ACHN (cell line): Measurements from ENCODE around the gene ADSL.
"Not testable (repeated sequence)": the region's sequence is repeated elsewhere in the genome, so short reads cannot be mapped to it uniquely, and the experiment has no call there.

Experiments used
- DNase-seq: peaks from one replicate; pipeline ENCODE4 v3.0.0-alpha.2; 2015
- in situ Hi-C: cut with HindIII; loops from 2 replicates; pipeline ENCODE4 v1.10.0; 2017; ENCODE audit warnings: low sequenced_read_pairs, low pct_ligation_motif_present, low pct_unique_long_range_greater_than_20kb

ADSL gene

DNA sequence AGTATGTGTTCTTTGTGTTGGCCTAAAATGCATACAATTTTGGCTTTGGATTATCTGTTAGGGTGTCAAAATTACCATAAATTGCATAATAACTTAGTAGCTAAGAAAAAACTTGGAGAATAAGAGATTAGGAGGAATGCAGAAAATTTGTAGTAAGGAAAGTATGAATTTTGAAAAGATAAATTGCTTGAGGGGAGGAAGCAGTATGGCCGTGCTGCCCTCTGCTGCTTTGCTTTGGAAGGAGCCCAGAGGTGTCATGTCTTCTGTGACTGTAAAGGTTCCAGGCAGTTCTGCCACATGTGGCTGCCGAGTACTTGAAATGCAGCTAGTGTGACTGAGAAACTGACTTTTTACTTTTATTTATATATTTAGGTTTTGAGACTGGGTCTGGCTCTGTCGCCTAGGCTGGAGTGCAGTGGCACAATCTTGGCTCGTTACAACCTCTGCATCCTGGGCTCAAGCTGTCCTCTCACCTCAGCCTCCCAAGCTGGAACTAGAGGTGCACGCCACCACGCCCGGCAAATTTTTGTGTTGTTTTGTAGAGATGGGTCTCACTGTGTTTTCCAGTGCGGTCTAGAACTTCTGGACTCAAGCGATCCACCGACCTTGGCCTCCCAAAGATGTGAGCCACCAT, 1.8 kb downstream of the ADSL start:
- peak; percentile 48 for DNase-seq
- in situ Hi-C loops: no loop called here

DNA sequence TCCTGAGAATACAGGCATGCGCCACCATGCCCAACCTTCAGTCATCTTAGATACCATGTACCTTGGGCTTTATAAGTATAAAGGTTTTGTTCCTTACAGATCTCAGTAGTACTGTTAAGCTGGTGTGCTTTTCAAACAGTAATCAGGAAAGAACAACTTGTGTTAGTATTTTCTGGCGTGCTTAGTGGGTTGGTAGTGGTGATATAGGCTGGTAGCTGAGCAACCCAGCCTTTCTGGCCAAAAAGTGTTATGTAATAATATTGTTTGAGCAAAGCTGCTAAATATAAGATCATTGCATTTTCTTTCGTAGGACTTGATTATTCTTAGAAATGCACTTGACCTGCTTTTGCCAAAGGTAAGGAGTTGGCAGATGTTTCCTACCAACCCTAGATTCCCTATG, 6.5 kb downstream of the ADSL start:
- in situ Hi-C loops: no loop called here
- DNase-seq: no peak

GRCh38 chr22:40361100-40361499, 14.8 kb downstream of the ADSL start:
- in situ Hi-C loops: no loop called here
- no peak for DNase-seq

DNA sequence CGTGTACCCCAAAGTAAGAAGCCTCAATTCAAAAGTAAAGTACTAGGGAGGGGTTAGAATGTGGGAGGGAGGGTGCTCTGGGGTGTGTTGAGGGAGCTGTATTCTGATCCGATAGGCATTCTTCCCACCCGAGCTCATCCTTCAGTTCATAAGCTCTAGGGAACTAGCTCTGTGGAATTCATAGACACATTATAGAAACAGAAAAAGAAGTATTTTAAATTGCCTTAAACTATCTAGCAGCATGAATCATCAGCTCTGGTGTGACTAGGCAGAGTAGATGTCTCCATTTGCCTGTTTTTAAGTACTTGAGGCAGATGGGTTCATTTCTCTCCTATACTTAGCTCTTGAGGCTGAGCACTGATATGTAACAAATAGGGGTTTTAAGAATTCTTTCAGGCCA, 16.8 kb downstream of the ADSL start:
- in situ Hi-C loops: no loop called here
- no peak for DNase-seq

DNA sequence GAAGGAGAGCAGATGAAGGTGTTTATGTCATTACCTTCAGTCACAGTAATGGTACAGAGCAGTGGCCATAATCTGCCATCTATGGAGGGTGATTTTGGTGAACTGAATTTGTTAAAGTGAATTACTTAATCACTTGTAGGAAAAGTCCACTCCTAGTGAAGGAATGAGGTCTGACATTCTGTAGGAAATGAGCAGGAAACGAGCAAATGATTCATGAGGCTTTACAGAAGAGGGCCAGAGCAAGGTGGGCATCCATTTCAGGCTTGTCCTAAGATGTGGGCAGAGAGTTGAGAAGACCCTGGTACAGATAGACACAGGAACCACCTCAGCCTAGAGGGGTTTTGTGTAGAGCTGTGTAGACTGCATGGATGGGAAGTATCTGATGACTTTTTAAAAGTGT, 18.1 kb downstream of the ADSL start:
- DNase-seq: no peak
- in situ Hi-C loops: no loop called here

DNA sequence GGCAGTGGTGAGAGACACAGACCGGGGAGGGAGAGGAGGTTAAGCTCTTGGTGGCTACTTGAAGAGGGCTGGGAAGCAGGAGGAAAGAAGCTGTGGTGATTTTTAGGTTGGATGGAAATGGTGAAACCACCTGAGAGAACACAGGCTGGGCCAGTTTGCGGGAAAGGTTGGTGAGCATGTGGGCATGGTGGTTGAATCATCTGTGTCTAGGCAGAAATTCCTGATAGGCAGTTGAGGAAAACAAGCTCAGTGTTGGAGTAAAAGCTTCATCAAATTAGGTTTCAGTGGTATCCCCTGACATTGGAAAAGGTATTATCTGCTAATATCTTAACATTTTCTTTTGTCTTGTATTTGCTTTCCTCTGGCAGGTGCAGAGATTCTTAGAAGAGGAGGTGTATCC, 19.8 kb downstream of the ADSL start:
- in situ Hi-C loops: no loop called here
- no peak for DNase-seq

DNA sequence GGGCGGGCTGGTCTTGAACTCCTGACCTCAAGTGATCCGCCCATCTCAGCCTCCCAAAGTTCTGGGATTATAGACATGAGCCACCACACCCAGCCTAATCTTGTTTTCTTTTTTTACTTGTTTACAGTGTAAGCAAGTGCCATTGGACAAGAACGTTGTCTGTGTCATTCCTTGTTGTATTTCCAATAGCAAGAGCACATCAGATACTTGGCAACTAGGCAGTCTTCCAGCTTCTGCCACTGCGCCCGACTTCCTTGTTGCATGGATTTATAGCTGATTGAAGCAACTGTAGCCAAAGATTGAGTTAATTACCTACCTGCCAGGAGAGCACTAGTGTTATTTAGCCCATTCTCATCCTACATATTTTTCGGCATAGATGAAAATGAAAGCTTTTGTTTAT, 21.0 kb downstream of the ADSL start:
- no peak for DNase-seq
- in situ Hi-C loops: no loop called here

GRCh38 chr22:40368016-40368415, 21.7 kb downstream of the ADSL start:
- in situ Hi-C loops: no loop called here
- no peak for DNase-seq

- in situ Hi-C loops: no loop called here
These were observed 22.5 kb downstream of the ADSL start for GRCh38 chr22:40368836-40369235.

GRCh38 chr22:40374567-40374966, 28.3 kb downstream of the ADSL start:
- in situ Hi-C loops: no loop called here
- no peak for DNase-seq

More at GRCh38 chr22:40368836-40369235, 22.5 kb downstream of the ADSL start:
- no peak for DNase-seq

GRCh38 chr22:40376149-40376548, 29.8 kb downstream of the ADSL start:
- in situ Hi-C loops: no loop called here
- no peak for DNase-seq

DNA sequence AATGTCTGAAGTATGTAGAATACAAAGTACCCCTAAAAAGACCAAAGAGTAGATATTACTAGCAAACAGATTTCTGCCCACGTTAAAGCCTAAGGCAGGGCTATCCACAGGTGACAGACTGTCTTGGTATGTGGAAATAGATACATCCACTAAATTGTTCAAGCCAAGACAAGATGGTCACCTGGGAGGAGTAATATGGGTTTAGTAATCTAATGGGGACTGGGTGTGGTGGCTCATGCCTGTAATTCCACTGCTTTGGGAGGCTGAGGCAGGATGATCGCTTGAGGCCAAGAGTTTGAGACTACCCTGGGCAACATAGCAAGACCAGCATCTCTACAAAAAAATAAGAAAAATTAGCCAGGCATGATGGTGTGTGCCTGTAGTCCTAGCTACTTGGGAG, 31.6 kb downstream of the ADSL start:
- no peak for DNase-seq
- in situ Hi-C loops: no loop called here

GRCh38 chr22:40378448-40378847, 32.1 kb downstream of the ADSL start:
- in situ Hi-C loops, DNase-seq: not testable (repeated sequence)

DNA sequence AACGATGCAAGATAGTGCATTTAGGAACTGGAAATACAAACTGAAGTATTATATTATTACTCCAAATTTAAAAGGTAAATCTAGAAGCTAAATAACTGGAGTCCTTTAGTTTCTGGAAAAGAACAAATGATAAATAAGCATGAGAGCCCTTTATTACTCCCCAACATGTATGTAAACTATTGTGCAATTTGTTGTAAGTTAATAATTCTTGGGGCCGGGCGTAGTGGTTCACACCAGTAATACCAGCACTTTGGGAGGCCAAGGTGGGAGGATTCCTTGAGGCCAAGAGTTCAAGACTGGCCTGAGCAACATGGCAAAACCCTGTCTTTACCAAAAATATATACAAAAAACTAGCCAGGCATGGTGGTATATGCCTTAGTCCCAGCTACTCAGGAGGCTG, 35.2 kb downstream of the ADSL start:
- in situ Hi-C loops: no loop called here
- DNase-seq: no peak

DNA sequence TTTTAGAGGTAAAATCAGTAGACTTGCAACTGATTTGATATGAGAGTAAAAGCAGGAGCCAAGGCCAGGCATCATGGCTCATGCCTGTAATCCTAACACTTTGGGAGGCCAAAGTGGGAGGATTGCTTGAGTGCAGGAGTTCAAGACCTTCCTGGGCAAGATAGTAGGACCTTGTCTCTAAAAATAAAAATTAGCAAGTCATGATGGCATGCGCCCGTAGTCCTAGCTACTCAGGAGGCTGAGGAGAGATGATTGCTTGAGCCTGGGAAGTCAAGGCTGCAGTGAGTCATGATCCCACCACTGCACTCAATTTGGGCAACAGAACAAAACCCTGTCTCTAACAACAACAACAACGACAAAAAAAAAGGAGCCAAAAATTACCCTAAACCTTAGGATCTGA, 37.6 kb downstream of the ADSL start:
- in situ Hi-C loops: no loop called here
- DNase-seq: no peak

DNA sequence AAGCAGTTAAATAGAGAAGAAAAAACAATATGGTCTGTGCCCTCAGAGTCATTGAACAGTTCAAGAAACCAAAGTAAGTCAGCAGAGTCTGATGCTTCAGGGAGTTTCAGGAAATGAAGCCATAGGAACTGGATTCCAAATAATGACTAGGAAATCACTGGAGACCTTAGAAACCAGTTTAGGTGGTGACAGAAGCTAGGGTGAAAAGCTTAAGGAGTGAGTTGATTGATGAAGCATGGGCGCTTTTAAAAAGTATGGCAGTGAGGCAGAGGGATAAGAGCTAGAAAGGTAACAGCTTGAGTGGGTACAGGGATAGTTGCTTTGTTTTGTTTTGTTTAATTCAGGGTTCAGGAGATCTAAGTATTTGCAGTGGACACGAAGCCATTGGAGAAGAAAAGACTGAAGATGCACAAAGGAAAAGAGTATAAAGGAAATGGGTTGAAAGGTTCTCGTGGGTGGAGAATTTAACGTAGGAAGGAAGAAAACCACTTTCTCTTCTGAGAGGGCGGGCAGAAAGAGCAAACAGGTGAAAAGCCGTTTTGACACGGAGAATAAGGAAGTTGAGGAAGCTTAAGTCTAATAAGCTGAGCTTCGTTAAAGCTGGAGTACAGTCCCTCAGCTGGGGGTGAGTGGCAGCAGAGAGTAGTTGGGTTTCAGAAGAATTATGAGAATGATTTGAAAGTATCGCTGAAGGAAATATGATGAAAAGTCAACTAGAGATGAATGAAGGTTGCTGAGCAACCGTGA, 38.9 kb downstream of the ADSL start:
- no peak for DNase-seq
- in situ Hi-C loops: no loop called here

- DNase-seq: no peak
- in situ Hi-C loops: no loop called here
These were observed 41.4 kb downstream of the ADSL start for GRCh38 chr22:40387746-40388145.

GRCh38 chr22:40388231-40388630, 41.9 kb downstream of the ADSL start:
- in situ Hi-C loops: no loop called here
- no peak for DNase-seq

GRCh38 chr22:40391417-40391816, 45.1 kb downstream of the ADSL start:
- in situ Hi-C loops: no loop called here

DNA sequence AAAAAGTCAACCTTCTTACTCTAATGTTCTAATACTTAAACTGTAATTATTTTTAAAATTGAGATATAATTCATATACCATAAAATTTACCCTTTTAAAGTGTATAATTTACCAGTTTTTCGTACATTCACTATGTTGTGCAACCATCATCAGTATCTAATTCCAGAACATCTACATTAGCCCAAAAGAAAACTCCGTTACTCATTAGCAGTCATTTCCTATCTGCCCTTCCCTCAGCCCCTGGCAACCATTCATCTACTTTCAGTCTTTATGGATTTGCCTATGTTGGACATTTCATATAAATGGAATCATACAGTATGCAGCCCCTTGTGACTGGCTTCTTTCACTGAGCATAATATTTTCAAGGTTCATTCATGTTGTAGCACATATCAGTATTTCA, 46.3 kb downstream of the ADSL start:
- DNase-seq: no peak
- in situ Hi-C loops: no loop called here

More at GRCh38 chr22:40391417-40391816, 45.1 kb downstream of the ADSL start:
- DNase-seq: no peak
